Keratinocyte (primary cell): ENCODE data around the gene TRAF3.

ENCODE experiments used
- CTCF ChIP-seq, 3 experiments: IDR thresholded peaks in 1 of 3; conservative IDR thresholded peaks in 1 of 3; optimal IDR thresholded peaks in 1 of 3; 2 replicates in 2 of 3; 3 replicates in 1 of 3; pipeline versions ENCODE3 to v1.5.1; 2011; ENCODE audit warnings: low read length in 3 of 3, mild to moderate bottlenecking in 3 of 3, moderate library complexity in 2 of 3, control low read depth in 1 of 3, inconsistent platforms in 1 of 3; ENCODE audit not compliant: insufficient read depth in 2 of 3; ENCODE audit errors: extremely low read depth in 1 of 3
- EZH2 ChIP-seq: IDR thresholded peaks from one replicate; pipeline ENCODE4 v1.6.1; 2012; ENCODE audit warnings: inconsistent platforms, mild to moderate bottlenecking, low read length, moderate library complexity

GRCh38 chr14:102944448-102945330, 167.4 kb downstream of the TRAF3 start:
- TF ChIP-seq CTCF (optimal IDR thresholded peaks at IDR 0.05 in 1 of 3, IDR thresholded peaks at IDR 0.05 in 1 of 3, conservative IDR thresholded peaks at IDR 0.05 in 1 of 3; ENCODE audit: extremely low read depth in 1 of 3, insufficient read depth in 2 of 3, low read length in 3 of 3) (no peak), EZH2 (no peak)
